Right lobe of liver (tissue), 6 donors: ENCODE results near the gene HIRA. TPM values are rescaled to one million over a fixed set of nuclear protein-coding genes. Genes with fewer than 3 reads are reported as not detected.

Experiments used
- ATAC-seq, 4 donors: fragments of 200-7000 bp; cut with Tn5 transposase; one replicate each; pipeline ENCODE4 v1.9.1; 2020; ENCODE audit warnings: mild to moderate bottlenecking in 4 of 4, moderate library complexity in 4 of 4
- DNase-seq, 3 donors: peaks; one replicate each; pipeline ENCODE4 v3.0.0-alpha.2; 2020
- H3K27ac ChIP-seq, 3 donors: fragments of 200-600 bp; one replicate each; pipeline ENCODE4 v1.8.0; 2022
- H3K27me3 ChIP-seq, 2 donors: fragments of 200-600 bp; one replicate each; pipeline ENCODE4 v1.8.0; 2022
- H3K36me3 ChIP-seq, 4 donors: fragments of 200-600 bp; sonication (generic) in 1 of 4; one replicate each; pipeline versions ENCODE4 v1.5.1 to v1.8.0; 2017 to 2022; ENCODE audit warnings: control low read depth in 1 of 4
- H3K4me1 ChIP-seq, 4 donors: fragments of 200-600 bp; sonication (generic) in 1 of 4; one replicate each; pipeline versions ENCODE4 v1.5.1 to v1.8.0; 2017 to 2022; ENCODE audit warnings: control low read depth in 1 of 4
- H3K4me3 ChIP-seq, 3 donors: fragments of 200-600 bp; one replicate each; pipeline ENCODE4 v1.8.0; 2022
- H3K9me3 ChIP-seq, 4 donors: fragments of 200-600 bp; sonication (generic) in 1 of 4; one replicate each; pipeline versions ENCODE4 v1.5.1 to v1.8.0; 2017 to 2022; ENCODE audit warnings: control low read depth in 1 of 4
- POLR2A ChIP-seq: fragments of 450-650 bp; IDR thresholded peaks from one replicate; pipeline ENCODE4 v1.6.1; 2017; ENCODE audit warnings: antibody characterized with exemption, mild to moderate bottlenecking
- WGBS: methylation state at CpG from one replicate; pipeline ENCODE4 v1.1.6; 2018; ENCODE audit warnings: low coverage, low lambda C conversion rate; ENCODE audit not compliant: insufficient coverage; ENCODE audit errors: missing lambda C conversion rate; 5-methylcytosine and 5-hydroxymethylcytosine counted together
- intact Hi-C, 2 donors: fragments of 100-400 bp; cut with DNase I; formaldehyde crosslinking; loops; one replicate each; pipeline versions ENCODE4 v1.11.2 to v1.14.1; 2022
- total RNA-seq, 6 experiments: library from RNA; depleted of rRNA in 2 of 6; stranded (reverse); fragments of >200 nt in 2 of 6; fragmentation: NEBNext Ultra II Directional in 3 of 6; extraction: Animal tissue kit (Norgen Biotek cat#: 25700) in 3 of 6; gene quantifications; one replicate each; pipeline versions ENCODE4 v1.1.0 to v1.2.4, GENCODE V29; 2016 to 2023
- TF ChIP-seq, protein P1 (sequence below), 4 donors: fragments of 200-600 bp in 3 of 4; fragments of 450-650 bp in 1 of 4; IDR thresholded peaks; one replicate each; pipeline versions ENCODE4 v1.5.1 to v1.8.0; 2016 to 2022; ENCODE audit warnings: antibody characterized with exemption in 4 of 4, mild to moderate bottlenecking in 2 of 4
- donor health status: DM: no; HTN: yes; CAD: no.
- donor health status: DM: no; HTN: no; CAD: no.
- donor health status: DM: no; HTN: no; CAD: no.
- donor health status: DM: no; HTN: yes; CAD: no.
- donor health status: DM: no; HTN: yes; CAD: no.

Gene HIRA
- total RNA-seq, 6 experiments from 2014 or later = 14.6 to 25.0 (median 17.8) TPM

DNA sequence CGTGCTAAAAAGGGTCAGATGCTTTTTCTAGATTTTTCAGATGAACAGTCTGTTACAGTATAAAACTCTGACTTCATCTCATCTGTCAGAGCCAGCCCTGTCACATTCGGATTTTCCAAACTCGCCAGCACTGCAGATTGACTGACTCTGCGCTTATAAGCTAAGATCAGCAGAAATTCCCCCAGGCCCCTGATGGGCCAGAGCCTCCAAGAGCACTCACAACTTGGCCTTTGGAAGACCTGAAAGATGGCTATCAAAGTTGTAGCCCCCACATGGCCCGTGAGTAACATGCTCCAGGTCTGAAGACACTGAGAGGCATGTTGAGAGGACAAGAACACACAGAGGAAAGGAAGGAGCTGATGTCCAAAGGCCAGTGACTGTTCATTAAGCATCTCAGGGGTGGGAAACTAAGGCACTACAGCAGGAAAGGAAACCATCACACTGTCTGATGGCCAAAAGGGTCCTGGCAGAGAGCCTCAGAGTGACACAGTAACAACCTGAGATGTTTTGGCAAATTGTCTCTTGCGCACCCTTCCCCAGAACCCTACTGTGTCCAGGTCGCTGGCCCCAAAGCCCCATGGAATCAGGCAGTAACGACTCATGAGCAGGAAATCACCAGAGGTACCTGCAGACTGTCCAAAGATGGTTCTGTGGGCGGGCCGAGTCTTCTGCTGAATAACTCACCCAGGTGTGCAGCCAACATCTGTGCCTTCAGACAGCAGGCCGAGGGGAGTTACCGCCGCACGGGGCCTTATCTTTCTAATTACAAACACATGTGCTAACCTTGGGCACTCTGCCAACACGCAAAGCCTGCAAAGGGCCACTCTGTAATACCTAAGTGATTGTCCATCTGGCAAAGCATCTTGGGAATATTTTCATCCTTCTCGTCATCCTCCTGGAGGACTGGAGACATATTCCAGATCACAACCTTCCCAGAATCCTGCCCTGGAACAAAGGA lies 23.6 kb downstream of the HIRA start:
- H3K4me1 ChIP-seq = peaks cover 0 to 17% (median 3%) of the 10 kb centered on the region in 4 donors
- DNase-seq = no peak
- WGBS = 58% methylated on average over 10 of the region's 16 CpGs
- intact Hi-C loops = no loop called here
- ATAC-seq = peak in 1 of 4 donors; percentile 12
- H3K9me3 ChIP-seq = no peaks in the 10 kb centered on the region
- peaks cover 3 to 52% (median 21%) of the 10 kb centered on the region in 4 donors for H3K36me3 ChIP-seq
- no peak overlapping the region for H3K4me3 ChIP-seq
- H3K27ac ChIP-seq = no peak overlapping the region
- no peak for TF ChIP-seq POLR2A
- TF ChIP-seq, protein P1, sequence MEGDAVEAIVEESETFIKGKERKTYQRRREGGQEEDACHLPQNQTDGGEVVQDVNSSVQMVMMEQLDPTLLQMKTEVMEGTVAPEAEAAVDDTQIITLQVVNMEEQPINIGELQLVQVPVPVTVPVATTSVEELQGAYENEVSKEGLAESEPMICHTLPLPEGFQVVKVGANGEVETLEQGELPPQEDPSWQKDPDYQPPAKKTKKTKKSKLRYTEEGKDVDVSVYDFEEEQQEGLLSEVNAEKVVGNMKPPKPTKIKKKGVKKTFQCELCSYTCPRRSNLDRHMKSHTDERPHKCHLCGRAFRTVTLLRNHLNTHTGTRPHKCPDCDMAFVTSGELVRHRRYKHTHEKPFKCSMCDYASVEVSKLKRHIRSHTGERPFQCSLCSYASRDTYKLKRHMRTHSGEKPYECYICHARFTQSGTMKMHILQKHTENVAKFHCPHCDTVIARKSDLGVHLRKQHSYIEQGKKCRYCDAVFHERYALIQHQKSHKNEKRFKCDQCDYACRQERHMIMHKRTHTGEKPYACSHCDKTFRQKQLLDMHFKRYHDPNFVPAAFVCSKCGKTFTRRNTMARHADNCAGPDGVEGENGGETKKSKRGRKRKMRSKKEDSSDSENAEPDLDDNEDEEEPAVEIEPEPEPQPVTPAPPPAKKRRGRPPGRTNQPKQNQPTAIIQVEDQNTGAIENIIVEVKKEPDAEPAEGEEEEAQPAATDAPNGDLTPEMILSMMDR (IDR thresholded peaks at IDR 0.05) = no peak
- no peaks in the 10 kb centered on the region for H3K27me3 ChIP-seq

DNA sequence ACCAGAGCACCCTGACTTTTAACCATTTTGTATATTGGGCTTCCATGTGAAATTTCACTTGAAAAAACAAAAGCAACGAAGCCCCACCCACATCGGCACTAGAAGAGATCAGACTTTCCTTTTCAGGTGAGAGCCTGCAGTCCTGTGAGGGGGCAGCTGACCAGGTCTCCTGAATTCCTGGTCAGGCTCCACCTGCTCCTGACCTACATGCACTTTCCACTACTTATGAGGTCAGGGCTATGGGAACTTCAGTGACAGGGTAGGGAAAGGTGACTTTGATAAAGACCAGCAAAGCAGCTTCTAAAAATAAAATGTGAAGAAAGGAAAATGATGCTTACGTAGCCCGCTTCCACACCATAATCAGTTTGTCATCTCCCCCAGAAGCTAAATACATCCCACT lies 24.7 kb downstream of the HIRA start:
- WGBS = 95% methylated on average over 4 of the region's 4 CpGs
- Histone ChIP-seq H3K36me3 (peaks cover 3 to 52% (median 21%) of the 10 kb centered on the region in 4 donors), H3K27ac (no peak overlapping the region), H3K4me1 (peaks cover 0 to 17% (median 3%) of the 10 kb centered on the region in 4 donors), H3K27me3 (no peaks in the 10 kb centered on the region), H3K9me3 (no peaks in the 10 kb centered on the region), H3K4me3 (no peak overlapping the region)
- intact Hi-C loops = no loop called here
- no peak for DNase-seq
- TF ChIP-seq, protein P1 (IDR thresholded peaks at IDR 0.05) = no peak
- no peak for TF ChIP-seq POLR2A
- ATAC-seq = no peak

DNA sequence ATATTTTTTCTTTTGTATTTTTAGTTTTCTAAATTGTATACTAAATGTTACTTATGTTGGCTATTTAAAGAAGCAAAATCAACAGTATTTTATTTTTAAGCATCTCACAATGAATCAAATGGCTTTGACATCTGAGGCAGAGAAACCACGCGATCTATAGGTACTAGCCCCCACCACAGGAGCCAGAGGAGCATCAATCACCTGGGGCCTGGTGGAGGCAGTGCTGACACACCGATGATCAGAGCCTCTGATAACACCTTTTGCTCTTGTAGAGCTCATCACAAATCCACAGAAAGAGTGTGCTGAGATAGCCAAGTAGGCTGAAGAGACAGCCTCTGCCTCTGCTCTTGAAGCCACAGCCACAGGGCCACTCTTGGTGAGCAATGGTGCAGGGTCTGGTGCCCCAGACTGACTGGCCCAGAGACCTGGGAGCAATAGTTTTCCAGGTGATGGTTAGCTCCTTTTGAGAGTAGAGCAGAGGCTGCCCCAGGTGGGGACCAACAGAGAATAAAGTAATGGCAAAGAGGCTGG lies 25.2 kb downstream of the HIRA start:
- no peak overlapping the region for H3K4me3 ChIP-seq
- no peak overlapping the region for H3K27ac ChIP-seq
- DNase-seq (no peak), ATAC-seq (peak in 1 of 4 donors; percentile 38)
- TF ChIP-seq, protein P1 (IDR thresholded peaks at IDR 0.05) = peak in 1 of 4 donors; percentile 13
- no peak for TF ChIP-seq POLR2A
- intact Hi-C loops = no loop called here
- peaks cover 3 to 52% (median 21%) of the 10 kb centered on the region in 4 donors for H3K36me3 ChIP-seq
- H3K4me1 ChIP-seq = peaks cover 0 to 17% (median 3%) of the 10 kb centered on the region in 4 donors
- no peaks in the 10 kb centered on the region for H3K9me3 ChIP-seq
- H3K27me3 ChIP-seq = no peaks in the 10 kb centered on the region
- 92% methylated on average over 3 of the region's 3 CpGs for WGBS

DNA sequence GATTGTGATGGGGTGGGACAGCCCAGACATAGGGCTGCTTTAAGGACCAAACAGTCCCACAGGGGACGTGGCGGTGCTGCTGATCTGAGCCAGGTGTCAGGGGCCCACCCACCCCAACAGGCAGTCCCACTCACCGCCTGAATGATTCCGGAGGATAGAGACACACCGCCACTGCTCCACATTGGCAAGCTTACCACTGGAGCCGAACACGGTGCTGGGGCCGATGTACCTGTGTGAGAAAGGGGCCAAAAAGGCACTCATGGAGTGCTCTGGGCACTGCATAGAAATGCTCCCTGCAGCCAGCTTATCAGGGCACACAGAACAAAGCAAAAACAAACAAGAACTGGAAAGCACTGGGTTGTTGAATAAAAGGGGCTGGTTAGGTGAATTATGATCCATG lies 25.9 kb downstream of the HIRA start:
- H3K27me3 ChIP-seq = no peaks in the 10 kb centered on the region
- TF ChIP-seq, protein P1 (IDR thresholded peaks at IDR 0.05) = no peak
- TF ChIP-seq POLR2A = no peak
- 80% methylated on average over 2 of the region's 8 CpGs for WGBS
- H3K9me3 ChIP-seq = no peaks in the 10 kb centered on the region
- H3K4me1 ChIP-seq = peaks cover 0 to 17% (median 3%) of the 10 kb centered on the region in 4 donors
- intact Hi-C loops = no loop called here
- no peak for DNase-seq
- H3K36me3 ChIP-seq = peaks cover 3 to 57% (median 23%) of the 10 kb centered on the region in 4 donors
- H3K27ac ChIP-seq = peak overlapping the region in 1 of 3 donors; percentile 48
- H3K4me3 ChIP-seq = no peak overlapping the region
- ATAC-seq = peak in 3 of 4 donors; percentile 28 to 41 (median 39)
